GM12878 (cell line): ENCODE measurements around the gene CINP. TPM values are rescaled to one million over a fixed set of nuclear protein-coding genes. Genes with fewer than 3 reads are reported as not detected.

ENCODE experiments used
- ATAC-seq: fragments of 200-7000 bp; cut with Tn5 transposase; 3 replicates; pipeline ENCODE4 v1.9.1; 2020; ENCODE audit warnings: mild to moderate bottlenecking, moderate library complexity
- BruUV-seq: library from RNA; stranded (reverse); fragments of 400-500 nt; replicated peaks from 2 replicates; lab custom pipeline; 2021; lab: Mats Ljungman, UMichigan
- CTCF ChIA-PET: fragments of 300-600 bp; sonication (Branson Sonifier 250); formaldehyde crosslinking; extraction: SDS; loops from one replicate; lab custom pipeline; 2021; ENCODE audit warnings: inconsistent platforms; lab: Yijun Ruan, JAX
- POLR2A ChIA-PET: fragments of 350-600 bp; formaldehyde crosslinking; extraction: SDS; loops from one replicate; lab custom pipeline; 2021; ENCODE audit warnings: inconsistent platforms; lab: Charles Lee
- RAD21 ChIA-PET: fragments of 300-600 bp; sonication (Branson Sonifier 250); formaldehyde crosslinking; loops from one replicate; lab custom pipeline; 2023; ENCODE audit warnings: antibody characterized with exemption; ENCODE audit not compliant: unreplicated experiment; lab: Charles Lee
- SMC1A ChIA-PET: fragments of 300-600 bp; sonication (Branson Sonifier 250); formaldehyde crosslinking; loops from one replicate; lab custom pipeline; 2023; ENCODE audit not compliant: unreplicated experiment, uncharacterized antibody; lab: Charles Lee
- DNase-seq: peaks from one replicate; pipeline ENCODE4 v3.0.0-alpha.2; 2011; ENCODE audit warnings: low read depth, low spot score
- FAIRE-seq: peaks from 3 replicates; lab custom pipeline; 2011; peaks lifted over from hg19 to GRCh38; lab: Jason Lieb, UNC
- H2AFZ ChIP-seq: 2 replicates; pipeline ENCODE4 v1.6.0; 2011; ENCODE audit warnings: low read depth, low read length, control low read depth; ENCODE audit not compliant: control insufficient read depth
- H3K27ac ChIP-seq: 2 replicates; pipeline ENCODE4 v1.5.1; 2011; ENCODE audit warnings: control low read depth; ENCODE audit not compliant: control insufficient read depth, insufficient read depth
- H3K27me3 ChIP-seq, 2 experiments: replicated peaks in 1 of 2; 2 replicates each; pipeline versions ENCODE4 v1.6.0 to v1.6.1; 2011; ENCODE audit warnings: low read length in 1 of 2; ENCODE audit not compliant: control insufficient read depth in 2 of 2, insufficient read depth in 2 of 2
- H3K36me3 ChIP-seq, 2 experiments: 2 replicates each; pipeline ENCODE4 v1.5.1; 2011; ENCODE audit warnings: low read length in 1 of 2; ENCODE audit not compliant: control insufficient read depth in 2 of 2, insufficient read depth in 2 of 2
- H3K4me1 ChIP-seq: 2 replicates; pipeline ENCODE4 v1.6.1; 2011; ENCODE audit warnings: mild to moderate bottlenecking, low read length, moderate library complexity, mixed read lengths; ENCODE audit not compliant: control insufficient read depth, insufficient read depth
- H3K4me2 ChIP-seq: 2 replicates; pipeline ENCODE4 v1.6.0; 2011; ENCODE audit warnings: control low read depth; ENCODE audit not compliant: control insufficient read depth, insufficient read depth
- H3K4me3 ChIP-seq: fragments of 200-600 bp; sonication (generic); 2 replicates; pipeline ENCODE4 v1.5.1; 2016
- H3K79me2 ChIP-seq: 2 replicates; pipeline ENCODE4 v1.6.0; 2011; ENCODE audit warnings: low read length; ENCODE audit not compliant: control insufficient read depth, insufficient read depth
- H3K9ac ChIP-seq: 2 replicates; pipeline ENCODE4 v1.8.0; 2011; ENCODE audit warnings: low read length, control low read depth, mixed read lengths; ENCODE audit not compliant: control insufficient read depth, insufficient read depth
- H3K9me3 ChIP-seq: replicated peaks from 3 replicates; pipeline ENCODE4 v1.5.1; 2011; ENCODE audit warnings: mild to moderate bottlenecking, low read length; ENCODE audit not compliant: control insufficient read depth, insufficient read depth
- H4K20me1 ChIP-seq: 2 replicates; pipeline ENCODE4 v1.6.0; 2011; ENCODE audit not compliant: control insufficient read depth, insufficient read depth
- CBFB ChIP-seq: IDR thresholded peaks from 2 replicates; pipeline ENCODE4 v1.6.1; 2016; ENCODE audit warnings: antibody characterized with exemption, low read depth
- CBX5 ChIP-seq: sonication (generic); IDR thresholded peaks from 2 replicates; pipeline ENCODE4 v1.6.1; 2016; ENCODE audit warnings: low read depth, moderate library complexity, mild to moderate bottlenecking, inconsistent platforms
- IRF4 ChIP-seq: IDR thresholded peaks from 2 replicates; pipeline ENCODE4 v1.6.1; 2011; ENCODE audit warnings: low read depth, low read length
- LARP7 ChIP-seq: fragments of 450-650 bp; IDR thresholded peaks from 2 replicates; pipeline ENCODE4 v1.6.1; 2017; ENCODE audit warnings: mild to moderate bottlenecking
- MEF2B ChIP-seq: fragments of 450-650 bp; IDR thresholded peaks from 2 replicates; pipeline ENCODE4 v1.6.1; 2018; ENCODE audit warnings: mild to moderate bottlenecking, moderate library complexity; ENCODE audit not compliant: partially characterized antibody, poor library complexity, severe bottlenecking
- NRF1 ChIP-seq: conservative IDR thresholded peaks from 2 replicates; pipeline ENCODE4 v1.6.1; 2011; ENCODE audit warnings: mild to moderate bottlenecking, low read depth, low read length, improper control_type of control experiment
- PML ChIP-seq: IDR thresholded peaks from 2 replicates; pipeline ENCODE4 v1.6.1; 2012; ENCODE audit warnings: low read length, inconsistent platforms
- TARDBP ChIP-seq: IDR thresholded peaks from 2 replicates; pipeline ENCODE4 v1.6.1; 2016; ENCODE audit warnings: borderline replicate concordance
- WGBS: methylation state at CpG from one replicate; pipeline ENCODE4 v1.1.6; 2016; ENCODE audit warnings: low lambda C conversion rate; ENCODE audit not compliant: insufficient replicate concordance, insufficient coverage; ENCODE audit errors: missing lambda C conversion rate; 5-methylcytosine and 5-hydroxymethylcytosine counted together
- in situ Hi-C: fragments of 300-500 bp; cut with MboI; formaldehyde crosslinking; loops from 9 replicates; pipeline ENCODE4 v1.14.3; 2018; ENCODE audit warnings: mixed read lengths
- intact Hi-C: fragments of 100-400 bp; cut with micrococcal nuclease; formaldehyde crosslinking; loops from one replicate; pipeline ENCODE4 v1.14.2; 2022; ENCODE audit not compliant: unreplicated experiment
- polyA plus RNA-seq, 11 experiments: library from polyadenylated mRNA; depleted of rRNA in 4 of 11; unstranded in 6 of 11; stranded (reverse) in 5 of 11; fragments of >200 nt; fragmentation: Nextera tagmentation in 4 of 11; fragmentation: Illumina TruSeq in 1 of 11; extraction: Ambion mirVana in 4 of 11; extraction: Trizol in 1 of 11; gene quantifications; 1 replicate in 1 of 11; 2 replicates in 10 of 11; pipeline versions ENCODE4 v1.2.1 to v1.2.3, GENCODE V29; 2011 to 2016; ENCODE audit warnings: inconsistent platforms in 2 of 11, missing spikeins in 2 of 11, low read depth in 1 of 11
- total RNA-seq, 4 experiments: library from RNA; depleted of rRNA in 3 of 4; stranded (reverse); fragments of >200 nt in 3 of 4; fragmentation: Illumina TruSeq in 1 of 4; extraction: Trizol in 1 of 4; gene quantifications; 2 replicates each; pipeline versions ENCODE4 v1.2.1 to v1.2.3, GENCODE V29; 2013 to 2021
- TF ChIP-seq, protein P1 (sequence below), 3 experiments: IDR thresholded peaks in 2 of 3; conservative IDR thresholded peaks in 1 of 3; 2 replicates each; pipeline ENCODE4 v1.5.1; 2011; ENCODE audit warnings: low read depth in 3 of 3, low read length in 3 of 3, mild to moderate bottlenecking in 3 of 3, control low read depth in 2 of 3, moderate library complexity in 2 of 3, inconsistent platforms in 1 of 3, mixed read lengths in 1 of 3; ENCODE audit not compliant: control insufficient read depth in 2 of 3, insufficient read depth in 1 of 3; ENCODE audit errors: extremely low read depth in 1 of 3
- TF ChIP-seq, protein P2 (sequence below): fragments of 450-650 bp; IDR thresholded peaks from 2 replicates; pipeline ENCODE4 v1.6.1; 2016; ENCODE audit warnings: mild to moderate bottlenecking, moderate library complexity, borderline replicate concordance
- TF ChIP-seq, protein P3 (sequence below): fragments of 450-650 bp; IDR thresholded peaks from 2 replicates; pipeline ENCODE4 v1.6.1; 2017; ENCODE audit warnings: mild to moderate bottlenecking, moderate library complexity

Gene CINP
- total and polyA plus RNA-seq, 10 of the 15 experiments (the other 5 are each of a cell fraction or from before 2014, with no cell fraction given) = 45.4 to 73.3 (median 52.9) TPM

DNA sequence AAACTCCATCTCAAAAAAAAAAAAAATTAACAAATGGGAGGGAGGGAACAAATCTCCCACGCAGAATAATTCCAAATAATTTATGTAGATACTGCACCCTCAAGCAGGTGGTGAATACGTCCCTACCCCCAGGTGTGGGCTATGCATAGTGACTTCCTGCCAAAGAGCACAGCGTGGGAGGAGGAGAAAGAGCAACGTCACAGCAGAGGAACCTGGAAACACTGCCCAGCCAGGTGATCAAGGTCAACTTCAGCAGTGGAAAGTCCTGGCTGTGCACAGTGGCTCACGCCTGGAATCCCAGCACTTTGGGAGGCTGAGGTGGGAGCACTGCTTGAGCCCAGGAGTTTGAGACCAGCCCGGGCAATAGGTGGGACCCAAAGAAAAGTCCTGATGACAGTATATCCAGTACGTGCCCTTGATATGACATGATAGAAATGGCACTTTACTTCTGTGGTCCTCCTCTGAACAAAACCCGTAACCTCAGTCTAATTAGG lies 9.5 kb downstream of the CINP start:
- no peak for FAIRE-seq
- TF ChIP-seq MEF2B (no peak), LARP7 (no peak), CBX5 (no peak), CBFB (no peak), NRF1 (no peak), PML (no peak), TARDBP (no peak), IRF4 (no peak)
- TF ChIP-seq, protein P1, sequence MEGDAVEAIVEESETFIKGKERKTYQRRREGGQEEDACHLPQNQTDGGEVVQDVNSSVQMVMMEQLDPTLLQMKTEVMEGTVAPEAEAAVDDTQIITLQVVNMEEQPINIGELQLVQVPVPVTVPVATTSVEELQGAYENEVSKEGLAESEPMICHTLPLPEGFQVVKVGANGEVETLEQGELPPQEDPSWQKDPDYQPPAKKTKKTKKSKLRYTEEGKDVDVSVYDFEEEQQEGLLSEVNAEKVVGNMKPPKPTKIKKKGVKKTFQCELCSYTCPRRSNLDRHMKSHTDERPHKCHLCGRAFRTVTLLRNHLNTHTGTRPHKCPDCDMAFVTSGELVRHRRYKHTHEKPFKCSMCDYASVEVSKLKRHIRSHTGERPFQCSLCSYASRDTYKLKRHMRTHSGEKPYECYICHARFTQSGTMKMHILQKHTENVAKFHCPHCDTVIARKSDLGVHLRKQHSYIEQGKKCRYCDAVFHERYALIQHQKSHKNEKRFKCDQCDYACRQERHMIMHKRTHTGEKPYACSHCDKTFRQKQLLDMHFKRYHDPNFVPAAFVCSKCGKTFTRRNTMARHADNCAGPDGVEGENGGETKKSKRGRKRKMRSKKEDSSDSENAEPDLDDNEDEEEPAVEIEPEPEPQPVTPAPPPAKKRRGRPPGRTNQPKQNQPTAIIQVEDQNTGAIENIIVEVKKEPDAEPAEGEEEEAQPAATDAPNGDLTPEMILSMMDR (IDR thresholded peaks at IDR 0.05 in 2 of 3, conservative IDR thresholded peaks at IDR 0.05 in 1 of 3; ENCODE audit: control insufficient read depth in 2 of 3, extremely low read depth in 1 of 3, insufficient read depth in 1 of 3, low read depth in 3 of 3, low read length in 3 of 3) = no peak
- TF ChIP-seq, protein P2, sequence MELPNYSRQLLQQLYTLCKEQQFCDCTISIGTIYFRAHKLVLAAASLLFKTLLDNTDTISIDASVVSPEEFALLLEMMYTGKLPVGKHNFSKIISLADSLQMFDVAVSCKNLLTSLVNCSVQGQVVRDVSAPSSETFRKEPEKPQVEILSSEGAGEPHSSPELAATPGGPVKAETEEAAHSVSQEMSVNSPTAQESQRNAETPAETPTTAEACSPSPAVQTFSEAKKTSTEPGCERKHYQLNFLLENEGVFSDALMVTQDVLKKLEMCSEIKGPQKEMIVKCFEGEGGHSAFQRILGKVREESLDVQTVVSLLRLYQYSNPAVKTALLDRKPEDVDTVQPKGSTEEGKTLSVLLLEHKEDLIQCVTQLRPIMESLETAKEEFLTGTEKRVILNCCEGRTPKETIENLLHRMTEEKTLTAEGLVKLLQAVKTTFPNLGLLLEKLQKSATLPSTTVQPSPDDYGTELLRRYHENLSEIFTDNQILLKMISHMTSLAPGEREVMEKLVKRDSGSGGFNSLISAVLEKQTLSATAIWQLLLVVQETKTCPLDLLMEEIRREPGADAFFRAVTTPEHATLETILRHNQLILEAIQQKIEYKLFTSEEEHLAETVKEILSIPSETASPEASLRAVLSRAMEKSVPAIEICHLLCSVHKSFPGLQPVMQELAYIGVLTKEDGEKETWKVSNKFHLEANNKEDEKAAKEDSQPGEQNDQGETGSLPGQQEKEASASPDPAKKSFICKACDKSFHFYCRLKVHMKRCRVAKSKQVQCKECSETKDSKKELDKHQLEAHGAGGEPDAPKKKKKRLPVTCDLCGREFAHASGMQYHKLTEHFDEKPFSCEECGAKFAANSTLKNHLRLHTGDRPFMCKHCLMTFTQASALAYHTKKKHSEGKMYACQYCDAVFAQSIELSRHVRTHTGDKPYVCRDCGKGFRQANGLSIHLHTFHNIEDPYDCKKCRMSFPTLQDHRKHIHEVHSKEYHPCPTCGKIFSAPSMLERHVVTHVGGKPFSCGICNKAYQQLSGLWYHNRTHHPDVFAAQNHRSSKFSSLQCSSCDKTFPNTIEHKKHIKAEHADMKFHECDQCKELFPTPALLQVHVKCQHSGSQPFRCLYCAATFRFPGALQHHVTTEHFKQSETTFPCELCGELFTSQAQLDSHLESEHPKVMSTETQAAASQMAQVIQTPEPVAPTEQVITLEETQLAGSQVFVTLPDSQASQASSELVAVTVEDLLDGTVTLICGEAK = no peak
- TF ChIP-seq, protein P3, sequence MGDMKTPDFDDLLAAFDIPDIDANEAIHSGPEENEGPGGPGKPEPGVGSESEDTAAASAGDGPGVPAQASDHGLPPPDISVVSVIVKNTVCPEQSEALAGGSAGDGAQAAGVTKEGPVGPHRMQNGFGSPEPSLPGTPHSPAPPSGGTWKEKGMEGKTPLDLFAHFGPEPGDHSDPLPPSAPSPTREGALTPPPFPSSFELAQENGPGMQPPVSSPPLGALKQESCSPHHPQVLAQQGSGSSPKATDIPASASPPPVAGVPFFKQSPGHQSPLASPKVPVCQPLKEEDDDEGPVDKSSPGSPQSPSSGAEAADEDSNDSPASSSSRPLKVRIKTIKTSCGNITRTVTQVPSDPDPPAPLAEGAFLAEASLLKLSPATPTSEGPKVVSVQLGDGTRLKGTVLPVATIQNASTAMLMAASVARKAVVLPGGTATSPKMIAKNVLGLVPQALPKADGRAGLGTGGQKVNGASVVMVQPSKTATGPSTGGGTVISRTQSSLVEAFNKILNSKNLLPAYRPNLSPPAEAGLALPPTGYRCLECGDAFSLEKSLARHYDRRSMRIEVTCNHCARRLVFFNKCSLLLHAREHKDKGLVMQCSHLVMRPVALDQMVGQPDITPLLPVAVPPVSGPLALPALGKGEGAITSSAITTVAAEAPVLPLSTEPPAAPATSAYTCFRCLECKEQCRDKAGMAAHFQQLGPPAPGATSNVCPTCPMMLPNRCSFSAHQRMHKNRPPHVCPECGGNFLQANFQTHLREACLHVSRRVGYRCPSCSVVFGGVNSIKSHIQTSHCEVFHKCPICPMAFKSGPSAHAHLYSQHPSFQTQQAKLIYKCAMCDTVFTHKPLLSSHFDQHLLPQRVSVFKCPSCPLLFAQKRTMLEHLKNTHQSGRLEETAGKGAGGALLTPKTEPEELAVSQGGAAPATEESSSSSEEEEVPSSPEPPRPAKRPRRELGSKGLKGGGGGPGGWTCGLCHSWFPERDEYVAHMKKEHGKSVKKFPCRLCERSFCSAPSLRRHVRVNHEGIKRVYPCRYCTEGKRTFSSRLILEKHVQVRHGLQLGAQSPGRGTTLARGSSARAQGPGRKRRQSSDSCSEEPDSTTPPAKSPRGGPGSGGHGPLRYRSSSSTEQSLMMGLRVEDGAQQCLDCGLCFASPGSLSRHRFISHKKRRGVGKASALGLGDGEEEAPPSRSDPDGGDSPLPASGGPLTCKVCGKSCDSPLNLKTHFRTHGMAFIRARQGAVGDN = no peak
- Histone ChIP-seq H3K9ac (no peak overlapping the region), H3K27ac (no peak overlapping the region), H3K79me2 (no peaks in the 10 kb centered on the region), H3K36me3 (peaks cover 8 to 16% of the 10 kb centered on the region in 2 experiments), H3K9me3 (no peaks in the 10 kb centered on the region), H3K4me1 (no peaks in the 10 kb centered on the region; the same call in 1 of the 2 replicates), H4K20me1 (no peaks in the 10 kb centered on the region), H3K4me2 (no peak overlapping the region), H2AFZ (no peak overlapping the region), H3K4me3 (no peak overlapping the region), H3K27me3 (no peaks in the 10 kb centered on the region)
- SMC1A ChIA-PET = no interaction called here
- POLR2A ChIA-PET = no interaction called here
- no peak for DNase-seq
- intact Hi-C loops (no loop called here), in situ Hi-C loops (no loop called here)
- BruUV-seq = no TSS peak
- CTCF ChIA-PET = no interaction called here
- 71% methylated on average over 8 of the region's 8 CpGs for WGBS
- ATAC-seq = no peak
- RAD21 ChIA-PET = no interaction called here
